Activated T-cell treated with anti-CD3 and anti-CD28 coated beads, Interleukin-2, amount 50 U/mL, for 4 hours (primary cell): Measurements from ENCODE around the gene PPP1R16B. TPM values are rescaled to one million over a fixed set of nuclear protein-coding genes. Genes with fewer than 3 reads are reported as not detected.
"Not testable (repeated sequence)": the region's sequence is repeated elsewhere in the genome, so short reads cannot be mapped to it uniquely, and the experiment has no call there.

Experiments used
- ATAC-seq, 2 donors: fragments of 200-7000 bp; cut with Tn5 transposase; one replicate each; pipeline ENCODE4 v1.10.0; 2021
- DNase-seq: peaks from one replicate; pipeline ENCODE4 v3.0.0-alpha.2; 2020
- H3K27me3 Mint-ChIP-seq: one replicate; pipeline ENCODE4 v1.8.0; 2021; ENCODE audit warnings: low read depth, mixed read lengths
- H3K36me3 Mint-ChIP-seq: one replicate; pipeline ENCODE4 v1.8.0; 2022; ENCODE audit warnings: mixed read lengths; ENCODE audit not compliant: insufficient read depth
- H3K4me1 Mint-ChIP-seq: one replicate; pipeline ENCODE4 v1.8.0; 2021; ENCODE audit warnings: low read depth, mixed read lengths
- H3K4me3 Mint-ChIP-seq: one replicate; pipeline ENCODE4 v1.8.0; 2021; ENCODE audit warnings: mild to moderate bottlenecking, moderate library complexity, mixed read lengths
- H3K9me3 Mint-ChIP-seq: one replicate; pipeline ENCODE4 v1.8.0; 2021; ENCODE audit warnings: mixed read lengths
- total RNA-seq, 3 donors: library from RNA; stranded (reverse); gene quantifications; one replicate each; pipeline ENCODE4 v1.2.1, GENCODE V29; 2021

PPP1R16B gene
- total RNA-seq, 3 donors from 2014 or later, result 148 to 163 (median 160) TPM

DNA sequence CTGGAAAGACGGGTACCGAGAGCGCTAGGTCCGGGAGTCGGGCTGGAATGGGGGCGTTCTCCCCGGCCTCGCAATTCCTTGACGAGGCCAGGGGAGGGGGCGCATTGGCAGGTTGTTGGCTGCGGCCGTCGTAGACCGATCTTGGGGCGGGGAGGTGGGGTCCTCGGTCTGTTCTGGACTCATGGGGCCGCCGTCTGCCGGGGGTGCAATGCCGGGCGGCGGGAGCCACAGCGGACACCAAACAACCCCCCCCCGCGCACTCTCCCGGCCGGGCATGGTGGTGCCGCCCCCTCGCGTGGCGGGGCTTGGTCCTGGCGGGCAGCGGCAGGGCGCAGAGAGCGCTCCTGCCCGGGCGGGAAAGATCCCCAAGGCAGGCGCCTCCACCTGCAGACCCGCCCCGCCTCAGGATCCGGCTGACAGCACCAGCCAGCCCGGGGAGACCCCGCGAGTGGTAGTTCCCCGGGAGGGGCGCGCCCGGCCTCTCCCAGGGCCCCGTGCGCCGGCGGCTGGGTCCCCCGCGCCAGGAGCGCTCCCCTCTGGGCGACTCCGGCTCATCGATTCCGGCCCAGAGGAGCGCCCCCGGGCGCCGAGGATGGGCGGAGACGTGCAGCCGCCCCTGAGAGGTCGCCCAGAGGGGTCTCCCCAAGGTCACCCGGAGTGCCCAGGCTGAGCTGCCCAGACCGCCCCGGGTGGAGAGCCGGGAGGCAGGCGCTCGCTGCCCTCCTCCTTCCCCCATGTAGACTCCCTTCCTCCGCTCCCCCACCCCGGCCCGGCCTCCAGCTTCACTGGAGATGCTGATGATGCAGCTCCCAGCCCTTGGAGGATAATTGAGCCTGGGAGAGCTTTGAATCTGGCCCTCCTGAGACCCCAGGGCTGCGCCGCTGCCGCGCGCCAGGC, 709 bp downstream of the PPP1R16B start:
- H3K27me3 Mint-ChIP-seq, result no peaks in the 10 kb centered on the region
- peaks cover 27% of the 10 kb centered on the region for H3K36me3 Mint-ChIP-seq
- H3K4me1 Mint-ChIP-seq, result peaks cover 59% of the 10 kb centered on the region
- no peaks in the 10 kb centered on the region for H3K9me3 Mint-ChIP-seq
- H3K4me3 Mint-ChIP-seq, result peak overlapping the region; percentile 89
- ATAC-seq, result peak; percentile 35 to 40
- DNase-seq, result peak; percentile 29

DNA sequence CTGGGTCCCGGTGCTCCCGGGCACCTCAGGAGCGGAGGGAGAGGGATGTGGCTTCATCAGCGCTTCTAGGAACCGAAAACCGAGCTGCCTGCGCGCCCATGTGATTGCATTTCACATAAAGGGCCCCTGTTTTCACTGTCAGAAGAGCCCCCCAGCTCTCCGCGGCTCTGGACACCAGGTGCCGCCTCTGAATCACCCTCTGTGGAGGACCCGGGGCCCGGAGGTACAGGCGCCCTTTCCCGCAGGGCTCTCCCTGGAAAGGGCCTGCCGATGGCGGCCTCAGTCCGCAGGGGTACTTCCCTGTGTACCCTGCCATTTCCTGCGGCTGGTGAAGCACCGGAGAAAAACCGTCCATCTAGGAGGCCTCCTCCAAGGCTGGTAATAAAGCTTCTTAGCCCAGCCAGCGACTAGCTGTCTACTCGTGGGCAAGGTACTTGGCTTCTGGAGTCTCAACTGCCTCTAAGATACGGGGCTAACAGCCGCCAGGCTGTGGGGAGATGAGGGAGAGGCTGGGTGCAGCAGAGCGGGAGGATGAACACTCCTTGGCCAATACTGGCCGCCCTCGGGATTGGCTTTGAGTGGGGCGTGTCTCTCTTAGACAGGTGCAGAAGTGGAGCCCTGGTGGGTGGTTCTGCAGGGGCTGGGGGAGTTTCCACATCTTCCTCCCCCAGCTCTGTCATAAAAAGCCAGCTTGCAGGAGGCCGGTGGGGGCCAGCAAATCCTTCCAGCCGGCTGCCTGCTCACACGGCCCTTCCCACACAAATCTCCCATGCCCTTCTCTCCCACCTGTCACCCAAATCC, 1.6 kb downstream of the PPP1R16B start:
- peaks cover 33% of the 10 kb centered on the region for H3K36me3 Mint-ChIP-seq
- DNase-seq (peak; percentile 31), ATAC-seq (peak; percentile 7 to 8)
- no peaks in the 10 kb centered on the region for H3K9me3 Mint-ChIP-seq
- peaks cover 68% of the 10 kb centered on the region for H3K4me1 Mint-ChIP-seq
- no peaks in the 10 kb centered on the region for H3K27me3 Mint-ChIP-seq
- H3K4me3 Mint-ChIP-seq, result peak overlapping the region; percentile 86

DNA sequence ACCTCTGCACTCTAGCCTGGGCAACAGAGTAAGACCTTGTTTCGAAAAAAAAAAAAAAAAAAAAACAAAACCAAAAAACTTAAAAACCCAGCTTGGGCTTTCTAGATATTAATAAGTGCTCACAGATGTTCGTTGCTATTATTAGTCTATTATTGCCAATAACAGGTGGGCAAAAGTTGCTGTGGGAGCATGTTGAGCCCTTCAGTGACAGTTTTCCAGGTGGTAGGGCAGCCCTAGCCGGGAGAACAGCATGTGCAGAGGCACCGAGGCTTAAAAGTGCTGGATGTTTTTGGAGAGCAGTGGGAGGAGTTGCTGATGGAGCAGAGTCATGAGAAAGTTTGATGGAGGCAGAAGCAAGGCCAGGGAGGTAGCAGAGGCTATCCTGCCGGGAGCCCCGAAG, 4.4 kb downstream of the PPP1R16B start:
- H3K4me3 Mint-ChIP-seq, result peak overlapping the region; percentile 19
- DNase-seq (no peak), ATAC-seq (no peak)
- H3K4me1 Mint-ChIP-seq, result peaks cover 76% of the 10 kb centered on the region
- H3K36me3 Mint-ChIP-seq, result peaks cover 41% of the 10 kb centered on the region
- no peaks in the 10 kb centered on the region for H3K9me3 Mint-ChIP-seq
- H3K27me3 Mint-ChIP-seq, result no peaks in the 10 kb centered on the region

DNA sequence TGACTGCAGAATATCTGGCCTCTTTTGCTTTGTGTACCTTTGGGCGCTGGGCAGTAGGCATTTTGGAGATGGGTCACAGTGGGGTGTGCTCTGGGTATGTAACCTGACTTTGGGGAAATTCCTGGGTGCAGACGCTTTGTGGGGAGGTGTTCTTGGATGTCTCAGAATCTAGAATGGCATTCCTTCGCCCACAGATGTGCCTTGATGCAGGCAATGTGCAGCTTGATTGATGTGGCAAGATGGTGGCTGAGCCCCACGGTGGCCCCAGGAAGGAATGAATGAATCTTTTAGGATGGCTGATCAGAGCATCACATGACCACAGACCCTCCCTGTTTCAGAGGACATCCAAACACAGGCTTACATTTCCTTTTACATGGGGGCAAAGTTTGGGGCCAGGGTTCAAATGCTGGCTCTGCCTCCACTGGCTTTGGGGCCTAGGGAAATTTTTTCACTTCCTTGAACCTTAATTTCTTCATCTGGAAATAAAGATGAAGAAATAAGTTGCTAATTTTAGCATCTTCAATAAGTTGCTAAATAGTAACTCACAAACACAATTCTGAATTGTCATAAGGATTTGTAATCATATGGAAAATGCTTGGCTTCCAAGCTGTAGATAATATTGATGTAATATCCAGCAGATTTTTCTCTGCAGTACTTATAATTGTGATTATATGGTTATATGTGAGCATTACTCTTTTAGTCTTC, 5.6 kb downstream of the PPP1R16B start:
- no peak overlapping the region for H3K4me3 Mint-ChIP-seq
- peaks cover 84% of the 10 kb centered on the region for H3K4me1 Mint-ChIP-seq
- H3K9me3 Mint-ChIP-seq, result no peaks in the 10 kb centered on the region
- peaks cover 50% of the 10 kb centered on the region for H3K36me3 Mint-ChIP-seq
- no peaks in the 10 kb centered on the region for H3K27me3 Mint-ChIP-seq
- ATAC-seq (no peak), DNase-seq (no peak)

DNA sequence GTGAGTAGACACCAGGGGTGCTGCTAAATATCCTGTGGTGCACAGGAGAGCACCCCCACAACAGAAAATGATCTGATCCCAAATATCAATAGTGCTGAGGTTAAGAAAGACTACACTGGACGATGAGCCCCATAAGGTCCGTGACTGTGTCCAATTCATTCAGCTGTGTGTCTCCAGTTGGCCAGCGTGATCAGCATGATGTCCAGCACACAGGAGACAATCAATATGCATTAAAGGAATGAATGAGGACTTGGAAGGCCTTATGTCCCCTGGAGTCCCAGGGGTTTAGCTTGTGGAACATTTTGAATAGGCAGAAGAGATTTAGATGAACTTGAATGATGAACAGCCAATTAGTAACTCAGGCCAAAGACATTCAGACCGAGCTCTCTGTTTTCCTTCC, 6.3 kb downstream of the PPP1R16B start:
- Mint-ChIP-seq H3K4me3 (peak overlapping the region; percentile 2), H3K9me3 (no peaks in the 10 kb centered on the region), H3K4me1 (peaks cover 89% of the 10 kb centered on the region), H3K36me3 (peaks cover 56% of the 10 kb centered on the region), H3K27me3 (no peaks in the 10 kb centered on the region)
- DNase-seq, result no peak
- no peak for ATAC-seq

DNA sequence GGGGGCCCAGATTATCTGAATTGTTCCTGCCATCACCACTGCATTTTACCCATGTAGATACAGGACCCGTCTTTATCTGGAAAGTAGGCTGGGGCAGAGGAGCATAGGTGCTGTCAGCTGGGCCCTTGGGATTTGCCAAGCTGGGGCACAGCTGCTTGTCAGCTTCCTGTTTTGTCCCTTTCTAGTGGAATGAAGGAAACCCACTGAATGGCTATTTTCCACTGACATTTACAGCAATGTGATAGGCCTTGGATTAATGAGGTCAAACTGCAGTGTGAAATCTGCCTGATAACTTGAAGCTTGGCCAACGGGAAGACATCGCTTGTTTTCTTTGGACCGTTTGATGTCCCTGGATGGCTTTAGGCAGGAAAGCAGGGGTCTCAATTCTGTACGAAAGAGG, 6.7 kb downstream of the PPP1R16B start:
- no peaks in the 10 kb centered on the region for H3K9me3 Mint-ChIP-seq
- no peak overlapping the region for H3K4me3 Mint-ChIP-seq
- ATAC-seq (no peak), DNase-seq (no peak)
- H3K36me3 Mint-ChIP-seq, result peaks cover 57% of the 10 kb centered on the region
- peaks cover 92% of the 10 kb centered on the region for H3K4me1 Mint-ChIP-seq
- H3K27me3 Mint-ChIP-seq, result no peaks in the 10 kb centered on the region

DNA sequence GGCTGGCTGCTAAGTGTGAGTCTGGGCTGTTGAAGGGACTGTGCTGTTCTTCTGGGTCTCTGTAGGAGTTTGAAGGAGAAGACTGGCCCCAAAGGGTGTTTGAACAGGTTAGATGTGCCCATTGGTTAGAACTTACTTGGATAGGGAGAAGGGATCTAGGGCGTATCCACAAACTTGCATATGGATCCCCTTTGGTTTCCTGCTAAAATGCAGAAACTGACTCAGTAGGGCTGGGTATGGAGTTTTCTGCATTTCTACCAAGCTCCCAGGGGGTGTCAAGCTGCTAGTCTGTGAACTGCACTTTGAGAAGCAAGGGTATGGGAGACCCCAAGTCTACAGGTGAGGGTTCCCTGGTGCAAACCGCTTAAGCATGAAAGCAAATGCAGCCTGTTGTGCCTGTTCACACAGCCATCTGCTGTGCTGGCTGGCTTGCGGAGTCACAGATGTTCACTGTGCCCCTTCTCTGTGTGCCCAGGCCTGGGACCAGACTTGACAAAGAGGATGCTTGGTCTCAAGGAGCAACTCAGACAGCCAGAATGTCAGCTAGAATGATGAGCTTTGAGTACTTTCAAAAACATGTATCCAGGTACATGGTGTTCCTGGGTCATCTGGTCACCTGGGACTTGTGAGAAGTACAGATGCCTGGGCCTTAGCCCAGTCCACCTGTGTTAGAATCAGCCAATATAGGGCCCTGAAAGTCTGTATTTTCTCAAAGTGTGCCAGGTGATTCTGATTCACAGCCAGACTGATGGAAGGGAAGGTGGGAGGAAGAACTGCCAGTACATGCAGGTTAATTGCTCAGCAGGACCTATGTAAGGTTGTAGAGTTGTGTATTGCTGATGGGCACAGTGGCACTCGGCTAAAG, 7.4 kb downstream of the PPP1R16B start:
- no peak overlapping the region for H3K4me3 Mint-ChIP-seq
- H3K27me3 Mint-ChIP-seq, result no peaks in the 10 kb centered on the region
- ATAC-seq, result no peak

DNA sequence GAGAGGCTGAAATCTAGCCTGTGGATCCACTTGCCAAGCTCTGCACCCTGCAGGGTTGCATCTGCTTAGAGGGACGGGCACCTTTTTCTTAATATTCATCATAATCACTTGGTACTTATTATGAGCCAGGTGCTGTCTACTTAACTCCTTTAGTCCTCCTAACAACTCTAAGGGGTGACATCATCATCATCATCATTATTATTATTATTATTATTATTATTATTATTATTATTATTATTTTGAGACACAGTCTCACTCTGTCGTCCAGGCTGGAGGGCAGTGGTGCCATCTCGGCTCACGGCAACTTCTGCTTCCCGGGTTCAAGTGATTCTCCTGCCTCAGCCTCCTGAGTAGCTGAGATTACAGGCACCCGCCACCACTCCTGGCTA, 8.1 kb downstream of the PPP1R16B start:
- not testable (repeated sequence) for H3K9me3 Mint-ChIP-seq, DNase-seq, ATAC-seq, H3K27me3 Mint-ChIP-seq, H3K4me3 Mint-ChIP-seq
- peaks cover 90% of the 10 kb centered on the region for H3K4me1 Mint-ChIP-seq
- peaks cover 51% of the 10 kb centered on the region for H3K36me3 Mint-ChIP-seq

More for the DNA sequence above, 7.4 kb downstream of the PPP1R16B start:
- Mint-ChIP-seq H3K9me3 (no peaks in the 10 kb centered on the region), H3K4me1 (peaks cover 92% of the 10 kb centered on the region), H3K36me3 (peaks cover 52% of the 10 kb centered on the region)
- DNase-seq, result no peak

DNA sequence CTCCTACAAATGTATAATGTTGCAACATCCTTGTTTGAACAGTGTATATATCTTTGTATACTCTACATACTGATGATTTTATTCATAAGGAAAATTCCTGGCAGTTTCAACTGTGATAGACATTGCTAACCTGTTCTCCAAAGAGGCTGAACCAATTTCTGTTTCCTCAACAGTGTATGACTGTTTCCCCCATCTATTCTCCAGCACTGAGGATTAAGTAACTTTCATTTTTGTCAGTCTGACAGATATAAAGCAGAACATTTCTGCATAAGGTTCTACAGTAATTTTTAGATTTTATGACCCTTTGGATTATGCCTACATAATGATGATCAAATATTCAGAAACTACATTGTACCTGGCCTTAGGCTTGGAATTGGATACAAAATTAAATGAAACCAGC, 9.9 kb downstream of the PPP1R16B start:
- no peaks in the 10 kb centered on the region for H3K9me3 Mint-ChIP-seq
- no peaks in the 10 kb centered on the region for H3K27me3 Mint-ChIP-seq
- ATAC-seq (no peak), DNase-seq (no peak)
- H3K4me3 Mint-ChIP-seq, result no peak overlapping the region
- peaks cover 49% of the 10 kb centered on the region for H3K36me3 Mint-ChIP-seq
- H3K4me1 Mint-ChIP-seq, result peaks cover 77% of the 10 kb centered on the region

DNA sequence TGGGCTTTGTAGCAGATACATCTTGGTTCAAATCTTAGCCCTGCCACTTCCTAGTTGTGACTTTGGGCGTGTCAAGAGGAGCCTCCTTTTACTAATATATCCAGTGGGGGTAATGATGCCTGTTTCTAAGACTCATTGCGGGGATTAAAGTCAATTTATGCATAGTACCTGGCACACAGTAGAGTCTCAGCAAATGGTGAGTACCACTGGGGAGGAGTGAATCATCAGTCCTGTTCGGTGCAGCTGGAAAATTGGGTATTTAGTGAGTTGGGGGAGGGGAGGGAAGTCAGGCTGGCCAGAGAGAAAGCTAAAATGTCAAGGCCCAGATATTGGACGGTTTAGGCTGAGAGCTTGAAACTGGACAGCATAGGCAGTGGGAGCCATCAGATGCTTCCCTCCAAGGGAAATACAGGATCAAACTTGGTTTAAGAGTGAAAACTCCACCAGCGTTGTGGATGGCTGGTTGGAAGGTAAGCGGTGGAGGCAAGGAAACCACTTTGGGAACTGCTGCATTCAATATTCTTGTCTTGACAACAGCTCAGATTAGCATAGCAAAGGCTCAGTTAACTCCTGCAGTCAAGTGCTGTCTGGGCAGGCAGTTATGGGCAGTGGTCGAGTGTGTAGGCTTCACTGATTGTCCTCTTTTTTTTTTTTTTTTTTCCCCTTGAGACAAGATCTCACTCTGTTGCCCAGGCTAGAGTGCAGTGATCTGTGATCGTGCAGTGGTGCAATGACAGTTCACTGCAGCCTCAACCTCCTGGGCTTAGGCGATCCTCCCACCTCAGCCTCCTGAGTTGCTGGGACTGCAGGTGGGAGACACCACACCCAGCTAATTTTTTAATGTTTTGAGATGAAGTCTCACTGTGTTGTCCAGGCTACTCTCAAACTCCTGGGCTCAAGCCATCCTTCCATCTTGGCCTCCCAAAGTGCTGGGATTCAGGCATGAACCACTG, 12.9 kb downstream of the PPP1R16B start:
- DNase-seq (no peak), ATAC-seq (peak; percentile 38 to 48)
- H3K4me1 Mint-ChIP-seq, result peaks cover 71% of the 10 kb centered on the region
- H3K9me3 Mint-ChIP-seq, result peaks cover 9% of the 10 kb centered on the region
- peaks cover 43% of the 10 kb centered on the region for H3K36me3 Mint-ChIP-seq
- H3K4me3 Mint-ChIP-seq, result no peak overlapping the region
- no peaks in the 10 kb centered on the region for H3K27me3 Mint-ChIP-seq

DNA sequence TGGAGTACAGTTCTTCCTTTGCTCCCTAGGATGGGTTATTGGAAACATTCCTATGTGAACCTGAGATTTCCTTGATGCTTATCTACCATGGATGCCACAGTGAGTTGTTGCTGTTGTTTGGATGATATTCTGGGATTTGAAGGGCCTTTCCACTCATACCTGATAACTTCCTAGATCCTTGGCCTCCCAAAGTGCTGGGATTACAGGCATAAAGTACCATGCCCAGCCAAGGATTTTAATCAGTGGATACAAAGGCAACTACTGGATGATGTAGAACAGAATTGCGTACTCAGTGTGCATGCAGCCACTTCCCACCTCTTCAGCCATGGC, 20.0 kb downstream of the PPP1R16B start:
- H3K4me1 Mint-ChIP-seq, result peaks cover 76% of the 10 kb centered on the region
- peaks cover 9% of the 10 kb centered on the region for H3K9me3 Mint-ChIP-seq
- H3K27me3 Mint-ChIP-seq, result no peaks in the 10 kb centered on the region
- peaks cover 47% of the 10 kb centered on the region for H3K36me3 Mint-ChIP-seq
- DNase-seq (no peak), ATAC-seq (no peak)
- no peak overlapping the region for H3K4me3 Mint-ChIP-seq

DNA sequence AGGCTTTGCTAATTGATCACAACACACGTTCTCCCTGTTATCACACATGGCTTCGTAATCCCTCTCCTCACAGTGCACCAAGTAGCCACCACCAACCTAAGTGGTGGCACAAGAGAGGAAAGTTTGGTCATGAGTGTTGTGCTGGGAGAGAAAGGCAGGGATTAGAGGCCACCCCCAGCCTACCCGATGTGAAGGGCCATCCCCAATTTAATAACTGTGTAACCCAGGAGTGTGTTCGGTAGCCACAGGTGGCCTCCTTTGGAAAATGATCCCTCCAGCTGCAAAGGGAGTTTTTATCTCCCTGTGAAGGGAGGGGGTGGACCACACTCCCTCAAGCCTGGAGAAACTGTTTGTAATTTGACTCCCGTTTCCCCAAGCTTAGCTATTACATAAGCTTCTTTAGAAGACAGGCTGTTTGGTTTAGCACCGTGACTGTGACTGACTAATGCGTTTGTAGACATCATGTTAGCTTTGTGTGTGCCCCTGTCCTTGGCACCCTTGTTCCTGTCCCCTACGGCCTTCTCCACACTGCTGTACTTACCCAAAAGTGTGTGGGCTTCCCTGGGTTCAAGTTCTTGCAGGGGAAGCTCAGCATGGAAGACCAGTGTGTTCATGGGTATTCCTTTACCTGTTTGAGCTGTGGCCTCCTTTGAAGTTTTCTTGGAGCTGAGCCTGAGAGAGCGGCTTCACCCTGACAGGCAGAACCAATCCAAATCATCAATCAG, 20.6 kb downstream of the PPP1R16B start:
- H3K4me3 Mint-ChIP-seq, result no peak overlapping the region
- peaks cover 7% of the 10 kb centered on the region for H3K9me3 Mint-ChIP-seq
- peaks cover 49% of the 10 kb centered on the region for H3K36me3 Mint-ChIP-seq
- no peak for DNase-seq
- no peak for ATAC-seq
- H3K27me3 Mint-ChIP-seq, result no peaks in the 10 kb centered on the region
- peaks cover 80% of the 10 kb centered on the region for H3K4me1 Mint-ChIP-seq
